Measurements from ENCODE around the gene ZCCHC24. TPM values are rescaled to one million over a fixed set of nuclear protein-coding genes. Genes with fewer than 3 reads are reported as not detected.

The ZCCHC24 gene
- total and polyA plus RNA-seq, 2 donors (not counting 1 experiment from before 2014, with no cell fraction given): 33.2 to 44.4 TPM

GRCh38 chr10:79443338-79444198 lies 1.9 kb downstream of the ZCCHC24 start:
- no peak for TF ChIP-seq EZH2 (IDR thresholded peaks at IDR 0.05; ENCODE audit: low read length, missing control alignments)
- TF ChIP-seq CTCF (conservative IDR thresholded peaks at IDR 0.05 in 1 of 2, IDR thresholded peaks at IDR 0.05 in 1 of 2; ENCODE audit: low read depth in 1 of 2, low read length in 2 of 2): no peak
- DNase-seq (ENCODE audit: low read depth in 2 of 2): peak in 1 of 2 donors; percentile 31
- Histone ChIP-seq H3K27ac (ENCODE audit: insufficient read depth, low read length) (peak overlapping the region; percentile 88), H3K27me3 (ENCODE audit: control insufficient read depth, insufficient read depth, low read length) (no peaks in the 10 kb centered on the region), H3K36me3 (ENCODE audit: control insufficient read depth, insufficient read depth, low read length) (peaks cover 4% of the 10 kb centered on the region), H3K4me1 (ENCODE audit: control insufficient read depth, extremely low read depth, insufficient read depth, low read length) (peaks cover 33% of the 10 kb centered on the region), H2AFZ (ENCODE audit: low read length) (no peak overlapping the region), H4K20me1 (ENCODE audit: control insufficient read depth, extremely low read depth, insufficient read depth, low read length) (no peaks in the 10 kb centered on the region), H3K4me3 (replicated peaks in 1 of 4; ENCODE audit: control extremely low read depth in 1 of 4, insufficient read depth in 1 of 4, low read depth in 3 of 4, low read length in 4 of 4) (peak overlapping the region; percentile 72 to 98 (median 82)), H3K9me3 (ENCODE audit: control insufficient read depth, insufficient read depth, low read depth, low read length) (no peaks in the 10 kb centered on the region), H3K4me2 (ENCODE audit: extremely low read depth, insufficient read depth, low read length) (peak overlapping the region; percentile 94), H3K9ac (ENCODE audit: insufficient read depth, low read length) (peak overlapping the region; percentile 74), H3K79me2 (ENCODE audit: control insufficient read depth, insufficient read depth, low read length) (peaks cover 60% of the 10 kb centered on the region)

GRCh38 chr10:79442171-79443040 lies 3.0 kb downstream of the ZCCHC24 start:
- no peak for DNase-seq (ENCODE audit: low read depth in 2 of 2)
- H3K9ac ChIP-seq (ENCODE audit: insufficient read depth, low read length): no peak overlapping the region
- H3K27me3 ChIP-seq (ENCODE audit: control insufficient read depth, insufficient read depth, low read length): no peaks in the 10 kb centered on the region
- H3K36me3 ChIP-seq (ENCODE audit: control insufficient read depth, insufficient read depth, low read length): peaks cover 5% of the 10 kb centered on the region
- H3K4me2 ChIP-seq (ENCODE audit: extremely low read depth, insufficient read depth, low read length): peak overlapping the region; percentile 94
- no peaks in the 10 kb centered on the region for H4K20me1 ChIP-seq (ENCODE audit: control insufficient read depth, extremely low read depth, insufficient read depth, low read length)
- peaks cover 41% of the 10 kb centered on the region for H3K4me1 ChIP-seq (ENCODE audit: control insufficient read depth, extremely low read depth, insufficient read depth, low read length)
- no peak overlapping the region for H2AFZ ChIP-seq (ENCODE audit: low read length)
- H3K79me2 ChIP-seq (ENCODE audit: control insufficient read depth, insufficient read depth, low read length): peaks cover 70% of the 10 kb centered on the region
- no peaks in the 10 kb centered on the region for H3K9me3 ChIP-seq (ENCODE audit: control insufficient read depth, insufficient read depth, low read depth, low read length)
- TF ChIP-seq EZH2 (IDR thresholded peaks at IDR 0.05; ENCODE audit: low read length, missing control alignments) (no peak), CTCF (conservative IDR thresholded peaks at IDR 0.05 in 1 of 2, IDR thresholded peaks at IDR 0.05 in 1 of 2; ENCODE audit: low read depth in 1 of 2, low read length in 2 of 2) (no peak)
- peak overlapping the region in 3 of 4 experiments; percentile 77 to 98 (median 87) for H3K4me3 ChIP-seq (replicated peaks in 1 of 4; ENCODE audit: control extremely low read depth in 1 of 4, insufficient read depth in 1 of 4, low read depth in 3 of 4, low read length in 4 of 4)
- no peak overlapping the region for H3K27ac ChIP-seq (ENCODE audit: insufficient read depth, low read length)

GRCh38 chr10:79441433-79441832 lies 4.0 kb downstream of the ZCCHC24 start:
- Histone ChIP-seq H3K36me3 (ENCODE audit: control insufficient read depth, insufficient read depth, low read length) (peaks cover 8% of the 10 kb centered on the region), H2AFZ (ENCODE audit: low read length) (no peak overlapping the region), H3K4me2 (ENCODE audit: extremely low read depth, insufficient read depth, low read length) (peak overlapping the region; percentile 77), H4K20me1 (ENCODE audit: control insufficient read depth, extremely low read depth, insufficient read depth, low read length) (no peaks in the 10 kb centered on the region), H3K79me2 (ENCODE audit: control insufficient read depth, insufficient read depth, low read length) (peaks cover 79% of the 10 kb centered on the region), H3K27ac (ENCODE audit: insufficient read depth, low read length) (peak overlapping the region; percentile 80), H3K4me3 (replicated peaks in 1 of 4; ENCODE audit: control extremely low read depth in 1 of 4, insufficient read depth in 1 of 4, low read depth in 3 of 4, low read length in 4 of 4) (peak overlapping the region in 2 of 4 experiments; percentile 16 to 98), H3K9ac (ENCODE audit: insufficient read depth, low read length) (no peak overlapping the region), H3K27me3 (ENCODE audit: control insufficient read depth, insufficient read depth, low read length) (no peaks in the 10 kb centered on the region), H3K4me1 (ENCODE audit: control insufficient read depth, extremely low read depth, insufficient read depth, low read length) (peaks cover 46% of the 10 kb centered on the region), H3K9me3 (ENCODE audit: control insufficient read depth, insufficient read depth, low read depth, low read length) (no peaks in the 10 kb centered on the region)
- no peak for DNase-seq (ENCODE audit: low read depth in 2 of 2)
- no peak for TF ChIP-seq EZH2 (IDR thresholded peaks at IDR 0.05; ENCODE audit: low read length, missing control alignments)
- no peak for TF ChIP-seq CTCF (conservative IDR thresholded peaks at IDR 0.05 in 1 of 2, IDR thresholded peaks at IDR 0.05 in 1 of 2; ENCODE audit: low read depth in 1 of 2, low read length in 2 of 2)

Measured in fibroblast of lung (primary cell).